Breast epithelium (tissue), 4 donors: Measurements from ENCODE around the gene E4F1. TPM values are rescaled to one million over a fixed set of nuclear protein-coding genes. Genes with fewer than 3 reads are reported as not detected.

Source experiments
- DNase-seq, 2 donors: peaks; one replicate each; pipeline ENCODE4 v3.0.0-alpha.2; 2019; ENCODE audit warnings: low spot score in 2 of 2
- H3K27ac ChIP-seq, 2 donors: fragments of 200-600 bp; sonication (generic) in 1 of 2; one replicate each; pipeline ENCODE4 v1.5.1; 2016 to 2019; ENCODE audit warnings: mild to moderate bottlenecking in 1 of 2
- H3K27me3 ChIP-seq, 2 donors: fragments of 200-600 bp; sonication (generic) in 1 of 2; one replicate each; pipeline versions ENCODE4 v1.5.1 to v1.6.0; 2017 to 2019; ENCODE audit warnings: control low read depth in 1 of 2, mild to moderate bottlenecking in 1 of 2
- H3K36me3 ChIP-seq: fragments of 200-600 bp; one replicate; pipeline ENCODE4 v1.5.1; 2019
- H3K4me1 ChIP-seq, 2 donors: fragments of 200-600 bp; sonication (generic); one replicate each; pipeline ENCODE4 v1.5.1; 2016 to 2019; ENCODE audit warnings: control low read depth in 1 of 2
- H3K4me3 ChIP-seq, 3 donors: fragments of 200-600 bp; sonication (generic); 1 replicate in 2 of 3; 2 replicates in 1 of 3; pipeline ENCODE4 v1.5.1; 2016 to 2019; ENCODE audit warnings: mild to moderate bottlenecking in 3 of 3, moderate library complexity in 2 of 3
- H3K9me3 ChIP-seq, 2 donors: fragments of 200-600 bp; sonication (generic) in 1 of 2; one replicate each; pipeline ENCODE4 v1.5.1; 2016 to 2019; ENCODE audit warnings: control low read depth in 1 of 2
- CTCF ChIP-seq, 3 donors: fragments of 450-650 bp; IDR thresholded peaks; one replicate each; pipeline ENCODE4 v1.5.1; 2016 to 2017; ENCODE audit warnings: antibody characterized with exemption in 3 of 3, mild to moderate bottlenecking in 3 of 3, moderate library complexity in 3 of 3
- POLR2A ChIP-seq: fragments of 450-650 bp; IDR thresholded peaks from one replicate; pipeline ENCODE4 v1.6.1; 2016; ENCODE audit warnings: antibody characterized with exemption, mild to moderate bottlenecking, moderate library complexity
- POLR2AphosphoS5 ChIP-seq, 3 donors: sonication (generic); formaldehyde crosslinking; IDR thresholded peaks; one replicate each; pipeline ENCODE4 v1.6.1; 2017; ENCODE audit warnings: antibody characterized with exemption in 3 of 3
- intact Hi-C: fragments of 100-400 bp; cut with DNase I; formaldehyde crosslinking; loops from one replicate; pipeline ENCODE4 v1.15.1; 2023; ENCODE audit warnings: low total_unique reads
- total RNA-seq, 3 donors: library from RNA; depleted of rRNA; stranded (reverse); fragments of >200 nt; gene quantifications; one replicate each; pipeline ENCODE4 v1.1.0, GENCODE V29; 2016

The E4F1 gene
- total RNA-seq, 3 donors from 2014 or later, result 19.0 to 40.2 (median 34.7) TPM

DNA sequence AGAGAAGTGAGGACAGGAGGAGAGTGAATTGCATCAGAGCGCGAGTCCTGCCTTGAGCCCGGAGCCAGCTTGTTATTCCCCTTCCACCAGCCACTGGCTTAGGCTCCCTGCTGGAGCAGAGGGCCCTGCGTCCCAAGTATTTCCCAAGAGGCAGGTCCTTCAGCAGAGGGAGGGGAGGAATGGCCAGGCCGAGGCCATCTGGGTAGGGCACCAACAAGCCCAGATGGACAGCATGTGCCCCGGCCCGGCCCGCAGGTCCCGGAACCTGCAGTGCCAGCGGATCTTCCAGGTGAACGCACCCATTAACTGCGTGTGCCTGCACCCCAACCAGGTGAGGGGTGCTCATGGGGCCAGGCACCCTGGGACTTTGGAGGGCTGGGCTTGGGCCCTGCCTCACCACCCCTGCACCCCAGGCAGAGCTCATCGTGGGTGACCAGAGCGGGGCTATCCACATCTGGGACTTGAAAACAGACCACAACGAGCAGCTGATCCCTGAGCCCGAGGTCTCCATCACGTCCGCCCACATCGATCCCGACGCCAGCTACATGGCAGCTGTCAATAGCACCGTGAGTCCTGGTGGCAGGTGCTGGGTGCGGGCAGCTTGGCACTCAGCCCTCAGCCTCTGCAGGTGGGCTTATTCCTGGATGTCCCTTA, 16.5 kb upstream of the E4F1 start:
- Histone ChIP-seq H3K27ac (peak overlapping the region in 1 of 2 donors; percentile 99), H3K9me3 (no peaks in the 10 kb centered on the region), H3K4me1 (peaks cover 8 to 14% of the 10 kb centered on the region in 2 donors), H3K36me3 (no peaks in the 10 kb centered on the region), H3K4me3 (peak overlapping the region in 1 of 3 donors; percentile 80), H3K27me3 (no peaks in the 10 kb centered on the region)
- intact Hi-C loops, result no loop called here
- TF ChIP-seq POLR2A, result no peak
- no peak for TF ChIP-seq CTCF (IDR thresholded peaks at IDR 0.05)
- TF ChIP-seq POLR2AphosphoS5 (IDR thresholded peaks at IDR 0.05), result no peak
- DNase-seq, result no peak

DNA sequence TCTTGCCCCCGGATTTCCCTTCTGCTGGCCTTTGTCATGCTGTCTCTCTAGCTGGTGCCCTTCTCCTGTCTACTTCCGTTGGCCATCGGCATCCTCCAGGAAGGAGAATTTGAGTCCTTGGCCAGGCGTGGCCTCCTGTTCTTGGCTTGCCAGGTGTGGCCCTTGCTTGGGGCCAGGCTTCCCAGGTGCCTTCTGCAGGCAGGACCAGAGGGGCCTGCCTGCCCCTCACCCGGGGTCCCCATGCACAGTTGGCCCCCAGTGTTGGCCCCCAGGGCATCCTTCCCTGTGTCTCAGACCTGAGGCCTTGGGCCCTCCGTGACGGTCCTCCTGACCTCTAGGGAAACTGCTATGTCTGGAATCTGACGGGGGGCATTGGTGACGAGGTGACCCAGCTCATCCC, 15.5 kb upstream of the E4F1 start:
- Histone ChIP-seq H3K4me3 (no peak overlapping the region), H3K9me3 (no peaks in the 10 kb centered on the region), H3K36me3 (no peaks in the 10 kb centered on the region), H3K27ac (no peak overlapping the region), H3K4me1 (peaks cover 12 to 24% of the 10 kb centered on the region in 2 donors), H3K27me3 (no peaks in the 10 kb centered on the region)
- no peak for DNase-seq
- intact Hi-C loops, result no loop called here
- no peak for TF ChIP-seq CTCF (IDR thresholded peaks at IDR 0.05)
- no peak for TF ChIP-seq POLR2A
- no peak for TF ChIP-seq POLR2AphosphoS5 (IDR thresholded peaks at IDR 0.05)

DNA sequence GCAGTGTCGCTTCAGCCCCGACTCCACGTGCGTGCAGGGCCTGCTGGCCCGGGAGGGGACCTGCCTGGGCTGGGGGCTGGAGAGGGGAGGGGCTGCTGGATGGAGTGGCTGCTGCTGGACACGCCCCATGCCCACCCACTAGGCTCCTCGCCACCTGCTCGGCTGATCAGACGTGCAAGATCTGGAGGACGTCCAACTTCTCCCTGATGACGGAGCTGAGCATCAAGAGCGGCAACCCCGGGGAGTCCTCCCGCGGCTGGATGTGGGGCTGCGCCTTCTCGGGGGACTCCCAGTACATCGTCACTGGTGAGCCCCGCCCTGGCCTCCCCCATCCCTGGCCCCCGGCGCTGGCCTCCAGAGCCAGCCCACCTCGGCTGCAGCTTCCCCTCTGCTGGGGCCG, 15.1 kb upstream of the E4F1 start:
- H3K27me3 ChIP-seq, result no peaks in the 10 kb centered on the region
- intact Hi-C loops, result no loop called here
- H3K27ac ChIP-seq, result no peak overlapping the region
- no peaks in the 10 kb centered on the region for H3K9me3 ChIP-seq
- peaks cover 13 to 28% of the 10 kb centered on the region in 2 donors for H3K4me1 ChIP-seq
- no peak overlapping the region for H3K4me3 ChIP-seq
- DNase-seq, result no peak
- no peaks in the 10 kb centered on the region for H3K36me3 ChIP-seq
- no peak for TF ChIP-seq CTCF (IDR thresholded peaks at IDR 0.05)
- TF ChIP-seq POLR2A, result no peak
- no peak for TF ChIP-seq POLR2AphosphoS5 (IDR thresholded peaks at IDR 0.05)

GRCh38 chr16:2208772-2209171, 14.6 kb upstream of the E4F1 start:
- H3K4me3 ChIP-seq, result no peak overlapping the region
- no peak for TF ChIP-seq POLR2A
- TF ChIP-seq CTCF (IDR thresholded peaks at IDR 0.05), result no peak
- no peak for TF ChIP-seq POLR2AphosphoS5 (IDR thresholded peaks at IDR 0.05)
- no peaks in the 10 kb centered on the region for H3K36me3 ChIP-seq
- intact Hi-C loops, result no loop called here
- H3K27me3 ChIP-seq, result no peaks in the 10 kb centered on the region
- H3K9me3 ChIP-seq, result no peaks in the 10 kb centered on the region
- H3K4me1 ChIP-seq, result peaks cover 16 to 33% of the 10 kb centered on the region in 2 donors
- DNase-seq, result no peak
- H3K27ac ChIP-seq, result no peak overlapping the region

DNA sequence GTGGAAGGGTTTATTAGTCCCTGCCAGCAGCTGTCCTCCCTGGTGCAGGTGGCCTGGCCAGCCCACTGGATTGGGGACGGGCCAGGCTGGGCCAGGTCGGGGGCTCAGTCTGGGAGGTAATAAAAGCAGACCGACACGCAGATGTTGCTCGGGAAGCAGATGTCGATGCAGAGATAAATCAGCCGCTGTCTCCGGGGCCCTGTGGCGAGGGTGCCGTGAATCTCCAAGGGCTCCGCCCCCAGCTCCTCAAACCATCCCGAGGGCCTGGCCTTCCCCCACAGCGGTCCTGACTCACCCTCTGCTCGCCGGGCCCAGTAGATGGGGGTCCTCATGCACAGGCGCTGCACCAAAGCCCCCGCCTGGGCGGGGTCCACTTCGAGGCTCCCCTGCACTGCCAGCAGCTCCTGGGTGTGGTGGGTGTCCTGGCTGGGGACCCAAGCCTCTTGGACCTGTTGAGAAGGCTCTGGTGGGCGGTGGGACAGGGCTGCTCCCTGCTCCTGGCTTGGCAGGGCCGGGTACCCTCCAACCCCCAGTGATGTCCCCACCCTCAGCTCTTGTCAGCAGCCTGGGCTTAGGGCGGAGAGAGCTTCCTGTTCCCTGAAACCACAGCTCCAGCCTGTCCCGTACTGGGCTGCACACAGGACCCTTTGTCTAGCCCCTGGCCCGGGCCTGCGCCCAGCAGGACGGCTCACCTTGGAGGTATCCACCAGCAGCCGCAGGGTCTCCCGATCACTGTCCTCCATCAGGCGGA, 14.0 kb upstream of the E4F1 start:
- intact Hi-C loops, result no loop called here
- no peak for DNase-seq
- H3K4me3 ChIP-seq, result no peak overlapping the region
- H3K4me1 ChIP-seq, result peaks cover 18 to 36% of the 10 kb centered on the region in 2 donors
- no peak for TF ChIP-seq POLR2A
- TF ChIP-seq CTCF (IDR thresholded peaks at IDR 0.05), result no peak
- no peak for TF ChIP-seq POLR2AphosphoS5 (IDR thresholded peaks at IDR 0.05)
- H3K27ac ChIP-seq, result no peak overlapping the region
- H3K27me3 ChIP-seq, result no peaks in the 10 kb centered on the region
- no peaks in the 10 kb centered on the region for H3K9me3 ChIP-seq
- no peaks in the 10 kb centered on the region for H3K36me3 ChIP-seq
